Measurements from ENCODE around the gene NOTCH1.

DNA sequence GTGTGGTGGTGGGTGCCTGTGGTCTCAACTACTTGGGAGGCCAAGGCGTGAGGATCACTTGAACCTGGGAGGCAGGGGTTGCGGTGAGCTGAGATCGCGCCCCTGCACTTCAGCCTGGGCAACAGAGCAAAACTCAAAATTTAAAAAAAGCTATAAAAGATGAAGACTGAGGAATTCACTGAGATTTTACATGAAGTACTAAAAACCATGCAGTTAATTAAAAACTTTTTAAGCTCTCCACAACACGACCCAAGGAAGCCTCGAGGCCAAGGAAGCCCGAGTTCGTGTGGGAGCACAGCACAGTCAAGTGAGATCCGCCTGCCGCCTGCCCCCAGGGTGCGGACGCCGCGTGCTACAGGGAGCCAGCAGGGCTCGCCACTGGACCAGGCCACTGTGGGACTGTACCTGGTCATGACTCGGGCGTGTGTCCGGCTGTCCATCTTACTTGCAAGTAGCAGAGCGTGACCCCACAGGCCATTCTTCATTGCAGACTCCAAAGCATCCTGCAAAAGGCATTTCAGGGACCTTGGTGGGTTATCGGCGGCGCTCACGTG lies 85.0 kb downstream of the NOTCH1 start:
- TF ChIP-seq, protein P1, sequence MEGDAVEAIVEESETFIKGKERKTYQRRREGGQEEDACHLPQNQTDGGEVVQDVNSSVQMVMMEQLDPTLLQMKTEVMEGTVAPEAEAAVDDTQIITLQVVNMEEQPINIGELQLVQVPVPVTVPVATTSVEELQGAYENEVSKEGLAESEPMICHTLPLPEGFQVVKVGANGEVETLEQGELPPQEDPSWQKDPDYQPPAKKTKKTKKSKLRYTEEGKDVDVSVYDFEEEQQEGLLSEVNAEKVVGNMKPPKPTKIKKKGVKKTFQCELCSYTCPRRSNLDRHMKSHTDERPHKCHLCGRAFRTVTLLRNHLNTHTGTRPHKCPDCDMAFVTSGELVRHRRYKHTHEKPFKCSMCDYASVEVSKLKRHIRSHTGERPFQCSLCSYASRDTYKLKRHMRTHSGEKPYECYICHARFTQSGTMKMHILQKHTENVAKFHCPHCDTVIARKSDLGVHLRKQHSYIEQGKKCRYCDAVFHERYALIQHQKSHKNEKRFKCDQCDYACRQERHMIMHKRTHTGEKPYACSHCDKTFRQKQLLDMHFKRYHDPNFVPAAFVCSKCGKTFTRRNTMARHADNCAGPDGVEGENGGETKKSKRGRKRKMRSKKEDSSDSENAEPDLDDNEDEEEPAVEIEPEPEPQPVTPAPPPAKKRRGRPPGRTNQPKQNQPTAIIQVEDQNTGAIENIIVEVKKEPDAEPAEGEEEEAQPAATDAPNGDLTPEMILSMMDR (IDR thresholded peaks at IDR 0.05; ENCODE audit: insufficient read depth, low read depth, low read length) = no peak
- no peak for TF ChIP-seq EZH2 (IDR thresholded peaks at IDR 0.05; ENCODE audit: insufficient read depth, low read length)
